DLD1 (cell line): ENCODE data around the gene AMH.

Source experiments
- in situ Hi-C: cut with HindIII; loops from 2 replicates; pipeline ENCODE4 v1.10.0; 2017; ENCODE audit warnings: low sequenced_read_pairs

AMH gene

GRCh38 chr19:2283835-2284507 is 34.8 kb downstream of the AMH start:
- in situ Hi-C loops: no loop called here

- in situ Hi-C loops: no loop called here
Measured at GRCh38 chr19:2286402-2287140, 37.4 kb downstream of the AMH start.

- in situ Hi-C loops: no loop called here
Measured at GRCh38 chr19:2287585-2288337, 38.6 kb downstream of the AMH start.

- in situ Hi-C loops: no loop called here
Measured at GRCh38 chr19:2288338-2288817, 39.3 kb downstream of the AMH start.

GRCh38 chr19:2288818-2289713 is 39.9 kb downstream of the AMH start:
- in situ Hi-C loops: no loop called here

DNA sequence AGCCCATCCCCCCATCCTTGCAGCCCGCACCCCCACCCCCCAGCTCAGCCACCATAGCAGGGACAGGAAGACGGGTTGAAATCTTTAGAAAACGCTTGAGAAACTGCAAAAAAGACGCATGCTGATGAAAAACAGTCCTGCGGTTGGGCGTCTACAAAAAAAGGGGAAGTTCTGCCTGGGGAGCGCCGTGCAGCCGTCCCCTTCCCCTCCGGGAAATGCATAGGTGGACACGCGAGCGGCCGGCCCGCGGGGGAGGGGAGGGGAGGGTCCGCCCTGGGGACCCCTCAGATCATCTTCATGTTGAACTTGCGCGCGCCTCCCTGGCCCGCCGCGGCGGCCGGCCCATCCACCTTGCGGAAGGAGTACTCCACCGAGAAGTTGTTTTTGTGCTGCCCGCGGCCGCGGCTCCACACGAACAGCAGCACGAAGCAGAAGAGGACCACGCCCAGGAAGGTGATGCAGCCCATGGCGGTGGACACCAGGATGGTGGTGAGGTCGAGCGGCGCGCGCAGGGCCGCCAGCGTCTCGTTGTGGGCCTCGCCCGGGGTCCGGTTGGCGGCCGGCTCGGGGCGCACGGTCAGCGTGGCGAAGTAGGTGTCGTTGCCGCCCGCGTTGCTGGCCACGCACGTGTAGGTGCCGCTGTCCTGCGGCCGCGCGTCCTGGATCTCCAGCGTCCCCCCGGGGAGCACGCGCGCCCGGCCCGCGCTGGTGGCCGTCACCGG is 40.8 kb downstream of the AMH start:
- in situ Hi-C loops: no loop called here

- in situ Hi-C loops: no loop called here
Measured at GRCh38 chr19:2290441-2291184, 41.5 kb downstream of the AMH start.

GRCh38 chr19:2291185-2291751 is 42.1 kb downstream of the AMH start:
- in situ Hi-C loops: no loop called here

- in situ Hi-C loops: no loop called here
Measured at GRCh38 chr19:2294687-2295335, 45.7 kb downstream of the AMH start.

GRCh38 chr19:2296141-2296540 is 47.0 kb downstream of the AMH start:
- in situ Hi-C loops: no loop called here

DNA sequence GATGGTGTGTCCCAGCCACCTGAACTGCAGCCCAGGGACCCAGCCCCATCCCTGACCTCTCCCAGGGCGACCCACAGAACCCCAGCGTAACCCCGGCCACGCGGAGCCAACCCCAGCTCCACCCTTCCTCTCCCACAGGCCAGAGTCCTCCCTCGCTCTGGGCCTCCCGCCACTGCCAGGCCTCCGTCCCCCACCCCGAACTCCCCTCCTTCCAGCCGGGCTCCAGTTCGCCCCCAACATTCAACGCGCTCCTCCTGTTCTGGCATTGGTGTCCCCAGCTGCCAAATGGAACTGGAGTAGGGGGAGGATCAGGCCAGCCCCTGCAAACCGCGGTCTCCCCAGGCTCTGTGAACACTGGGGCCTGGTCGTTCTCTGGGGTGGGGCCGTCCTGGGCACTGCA is 51.4 kb downstream of the AMH start:
- in situ Hi-C loops: no loop called here
